GM21825 (cell line): ENCODE data around the gene RIMBP2.

Source experiments
- ATAC-seq: cut with Tn5 transposase; IDR thresholded peaks from one replicate; pipeline ENCODE4 v1.9.1; 2021; ENCODE audit warnings: mild to moderate bottlenecking, moderate library complexity; ENCODE audit not compliant: unreplicated experiment

The RIMBP2 gene

DNA sequence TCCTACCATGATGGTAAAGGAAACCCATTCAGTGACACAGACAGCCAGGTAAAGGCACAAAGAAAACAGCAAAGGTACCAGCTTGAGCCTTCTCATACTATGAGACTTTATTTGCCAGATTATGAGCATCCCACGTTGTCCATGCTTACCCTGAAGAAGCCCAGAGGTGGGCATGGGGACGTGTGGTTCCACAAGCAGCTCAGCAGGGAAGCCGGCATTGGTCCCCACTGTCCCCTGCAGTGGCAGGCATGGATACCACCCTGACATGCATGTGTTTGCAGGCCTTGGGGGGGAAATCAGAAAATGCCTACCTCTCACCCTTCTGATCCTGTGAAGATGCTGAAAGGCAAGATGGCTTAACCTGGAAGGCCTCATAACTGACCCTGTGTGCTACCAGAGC, 195.3 kb downstream of the RIMBP2 start:
- no peak for ATAC-seq

DNA sequence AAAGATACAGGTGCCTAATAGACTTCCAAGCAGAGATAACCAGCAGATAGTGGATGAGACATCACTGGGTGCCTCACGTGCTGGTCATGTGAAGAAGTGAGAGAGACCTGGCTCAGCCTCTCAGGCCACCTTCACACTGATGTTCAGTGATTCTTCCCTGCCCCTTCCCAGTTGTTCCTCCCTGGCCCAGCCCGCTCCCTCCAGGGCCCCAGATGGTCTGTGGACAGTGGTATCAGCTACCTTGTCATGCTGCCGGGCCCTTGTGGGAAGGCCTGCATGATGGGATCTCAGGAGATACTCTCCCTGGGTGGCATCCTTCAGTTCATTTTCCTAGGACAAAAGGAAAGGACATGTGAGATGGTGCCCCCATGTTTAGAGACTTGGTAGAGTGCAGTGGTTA, 198.5 kb downstream of the RIMBP2 start:
- no peak for ATAC-seq

DNA sequence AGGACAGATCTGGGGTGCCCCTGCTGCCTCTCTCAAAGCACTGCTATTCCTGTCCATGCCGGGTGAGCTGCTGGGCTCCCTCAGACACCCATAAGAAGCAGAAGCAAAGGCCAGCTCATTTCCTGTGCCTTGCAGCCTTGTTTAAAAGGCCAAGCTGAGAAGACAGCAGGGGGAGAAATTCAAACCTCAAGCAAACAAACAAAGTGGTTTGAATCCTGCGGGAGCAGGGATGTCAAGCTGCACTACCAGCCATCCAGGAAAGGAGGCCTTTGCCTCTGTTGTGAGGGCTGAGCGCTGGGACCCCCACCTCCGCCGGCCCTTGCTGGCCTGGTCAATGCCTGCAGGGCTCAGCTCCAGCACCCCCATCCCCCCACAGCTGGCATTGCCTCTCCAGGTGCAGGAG, 201.9 kb downstream of the RIMBP2 start:
- no peak for ATAC-seq

DNA sequence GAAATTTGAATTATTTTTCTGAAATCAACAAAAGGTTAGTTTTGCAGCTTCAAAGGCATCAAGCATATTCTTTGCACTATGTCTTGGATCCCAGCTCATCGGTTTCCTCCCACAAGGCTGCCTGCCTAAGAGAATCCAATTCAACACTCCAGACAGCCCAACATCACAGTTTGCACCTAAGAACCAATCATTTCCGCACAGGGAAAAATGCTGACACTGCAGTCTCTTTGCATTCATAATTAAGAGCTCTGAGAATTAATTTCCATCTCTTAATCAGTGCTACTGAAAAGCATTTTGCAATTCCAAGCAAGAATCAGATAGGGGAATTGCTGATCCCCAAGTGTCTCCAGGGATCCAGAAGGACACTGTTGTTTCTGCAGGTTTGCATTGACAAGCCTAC, 202.5 kb downstream of the RIMBP2 start:
- no peak for ATAC-seq

DNA sequence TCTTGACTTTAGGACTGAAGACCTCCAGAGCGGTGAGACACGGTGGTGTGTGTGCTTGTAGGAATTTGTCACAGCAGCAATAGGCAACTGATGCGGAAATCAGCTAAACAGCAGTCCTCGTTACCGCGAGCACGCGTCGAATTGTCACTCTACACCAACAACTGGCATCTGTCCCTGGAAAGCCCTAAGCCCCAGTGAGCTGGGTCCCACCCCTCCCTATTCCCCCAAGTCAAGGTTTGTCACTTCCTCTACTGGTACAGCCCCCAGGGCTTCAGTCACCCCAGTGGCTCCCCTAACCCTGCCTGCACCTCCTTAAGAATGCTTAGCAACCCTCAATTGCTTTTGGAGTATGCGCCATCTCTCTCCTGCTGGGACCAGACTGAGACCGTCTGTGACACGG, 204.8 kb downstream of the RIMBP2 start:
- ATAC-seq = no peak

DNA sequence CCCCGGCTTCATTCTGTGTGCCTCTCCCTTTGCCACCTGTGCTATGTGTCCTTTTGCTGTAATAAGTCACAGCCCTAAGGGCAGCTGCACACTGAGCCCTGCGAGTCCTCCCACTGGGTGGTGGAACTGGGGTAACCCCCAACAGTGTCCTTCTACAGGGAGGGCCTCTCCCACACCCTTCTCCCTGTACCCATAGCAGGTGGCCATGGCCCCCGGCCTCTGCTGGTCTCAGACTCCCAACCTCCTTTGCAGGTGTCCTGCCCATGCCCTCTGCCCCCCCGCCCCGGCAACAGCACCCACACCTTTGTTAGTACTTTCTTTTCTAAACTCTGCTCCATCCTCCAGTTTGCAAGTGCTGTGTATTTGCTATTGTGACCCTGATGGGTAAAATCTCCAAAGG, 206.6 kb downstream of the RIMBP2 start:
- ATAC-seq = no peak

DNA sequence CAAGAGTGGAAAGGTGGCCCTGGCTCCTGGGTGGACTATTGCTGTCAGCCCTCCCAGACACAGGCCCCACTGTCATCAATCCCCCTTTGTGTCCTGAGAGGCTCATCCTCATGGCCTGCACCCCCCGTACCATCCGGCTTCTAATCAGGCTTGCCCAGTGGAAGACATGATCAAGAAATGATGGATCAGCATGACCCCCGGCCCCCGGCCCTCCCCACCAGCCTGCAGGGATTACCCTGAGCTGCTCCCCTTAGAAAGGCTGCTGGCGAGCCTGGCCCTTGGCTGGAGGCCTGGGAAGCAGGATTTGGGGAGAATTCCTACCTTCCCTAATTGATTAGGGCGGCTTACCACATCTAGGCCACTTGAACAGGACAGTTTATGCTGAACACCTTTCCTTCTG, 207.3 kb downstream of the RIMBP2 start:
- no peak for ATAC-seq

DNA sequence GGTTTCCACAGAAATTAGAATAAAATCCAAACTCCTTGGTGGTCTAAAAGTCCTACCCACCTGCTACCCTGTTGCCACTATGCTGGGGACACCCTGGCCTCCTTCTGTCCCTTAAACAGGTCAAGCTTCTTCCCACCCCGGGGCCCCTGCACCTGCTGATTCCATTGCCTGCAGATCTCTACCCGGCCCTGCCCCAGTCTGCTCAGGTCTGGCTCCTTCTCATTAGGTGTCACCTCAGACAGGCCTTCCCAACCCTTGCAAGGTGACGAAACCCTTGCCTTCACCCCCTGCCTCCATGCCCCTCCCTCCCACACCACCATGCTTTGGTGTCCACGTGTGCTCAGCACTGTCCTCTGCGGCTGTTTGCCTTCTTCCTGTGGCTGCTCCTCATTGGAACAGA, 207.8 kb downstream of the RIMBP2 start:
- no peak for ATAC-seq

DNA sequence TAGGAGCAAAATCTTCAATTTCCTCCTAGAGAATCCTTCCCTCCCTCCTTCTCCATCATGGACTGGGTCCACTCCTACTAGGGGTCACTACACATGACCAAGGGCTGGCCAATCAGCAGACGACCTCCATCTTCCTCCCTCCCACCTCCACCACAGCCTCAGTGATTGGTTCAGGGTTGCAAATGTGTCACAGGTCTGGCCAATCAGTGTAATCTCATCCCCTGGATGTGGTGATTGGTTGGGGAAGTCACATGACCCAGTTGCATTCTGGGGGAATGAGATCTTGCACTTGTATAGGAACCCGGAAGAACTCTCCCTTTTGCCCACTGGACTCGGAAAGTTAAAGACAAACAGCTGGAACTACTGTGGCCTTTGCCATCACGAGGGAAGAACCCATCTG, 209.3 kb downstream of the RIMBP2 start:
- no peak for ATAC-seq

DNA sequence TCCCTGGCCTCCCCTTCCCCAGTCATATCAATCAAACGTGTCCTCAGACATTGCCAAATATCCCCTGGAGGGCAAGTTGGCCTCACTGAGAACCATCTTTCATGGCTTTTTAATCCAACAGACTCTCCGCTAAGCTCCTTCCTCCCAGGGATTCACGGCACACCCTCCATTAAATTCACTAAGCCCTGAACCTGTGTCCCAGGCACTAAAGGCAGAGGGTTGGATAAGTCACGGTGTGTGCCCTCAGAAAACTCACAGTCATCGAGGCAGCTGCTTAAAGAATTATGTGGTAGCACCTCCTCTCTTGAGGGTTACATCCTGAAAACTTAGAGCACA, 211.3 kb downstream of the RIMBP2 start:
- ATAC-seq = no peak

DNA sequence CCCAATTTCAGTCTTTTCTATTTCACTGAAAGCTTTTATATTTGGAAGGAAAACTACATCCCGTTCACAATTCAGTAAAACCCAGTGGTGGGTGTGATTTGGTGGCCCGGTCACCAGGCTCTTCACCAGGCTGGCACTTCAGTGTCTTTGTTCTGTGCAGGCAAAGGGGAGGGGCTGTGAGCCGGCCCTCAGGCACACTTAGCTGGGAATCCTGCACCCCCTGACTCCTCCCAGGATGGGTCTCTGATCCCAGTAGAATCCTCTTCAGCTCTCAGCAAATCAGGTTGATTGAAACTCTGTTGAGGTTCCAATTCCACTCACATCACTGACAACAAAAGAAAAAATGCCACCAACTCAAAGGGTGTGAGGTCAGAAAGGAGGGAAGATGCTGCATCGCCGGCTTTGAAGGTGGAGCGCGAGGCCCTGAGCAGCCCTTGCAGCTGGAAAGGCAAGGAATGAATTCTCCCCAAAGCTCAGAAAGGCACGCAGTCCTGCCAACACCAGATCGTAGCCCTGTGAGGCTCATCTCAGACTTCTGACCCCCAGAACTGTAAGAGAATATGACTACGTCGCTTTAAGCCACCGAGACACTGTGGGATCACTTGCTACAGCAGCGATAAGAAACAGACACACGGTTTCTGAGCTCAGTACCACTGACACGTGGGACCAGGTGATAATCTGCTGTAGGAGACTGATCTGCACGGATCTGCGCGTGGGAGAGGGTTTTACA, 211.8 kb downstream of the RIMBP2 start:
- ATAC-seq = no peak

DNA sequence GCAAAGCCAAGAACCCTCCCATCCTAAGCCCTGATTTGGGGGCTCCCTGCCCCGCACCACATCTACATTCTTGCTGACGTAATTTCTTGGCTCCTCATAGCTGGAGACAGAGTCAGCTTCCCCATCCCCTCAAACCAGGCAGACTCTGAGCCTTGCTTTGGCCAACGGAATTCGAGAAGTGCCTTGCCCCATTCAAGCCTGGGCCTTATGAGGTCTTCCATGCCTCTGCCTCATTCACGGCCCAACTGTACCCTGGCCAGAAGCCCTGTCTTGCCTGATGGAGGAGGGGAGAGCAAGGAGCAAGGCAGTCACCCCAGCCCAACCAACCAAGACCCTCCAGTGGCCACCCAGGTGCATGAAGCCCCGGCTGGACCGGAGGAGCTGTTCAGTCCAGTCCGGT, 214.3 kb downstream of the RIMBP2 start:
- no peak for ATAC-seq

DNA sequence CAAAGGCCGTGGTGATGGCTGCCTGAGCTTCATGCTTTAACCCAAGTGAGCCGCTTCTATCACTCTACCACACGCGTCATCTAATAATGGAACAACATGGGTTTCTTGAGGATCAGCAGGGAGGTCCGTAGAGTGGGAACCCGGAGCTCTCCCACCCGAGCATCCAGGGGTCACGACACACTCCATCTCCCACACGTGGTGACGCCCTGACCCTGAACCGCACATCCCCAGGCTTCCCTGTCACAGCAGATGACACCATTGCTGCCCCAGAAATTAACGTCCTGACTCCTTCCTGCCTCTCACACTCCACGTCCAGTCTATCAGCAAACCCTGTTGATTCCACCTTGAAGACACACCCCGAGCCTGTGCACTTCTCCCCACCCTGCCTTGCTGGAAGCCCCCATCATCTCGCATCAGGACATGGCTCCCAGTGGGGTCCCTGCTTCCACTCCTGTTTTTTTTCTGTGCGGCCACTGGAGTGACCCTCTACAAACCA, 215.2 kb downstream of the RIMBP2 start:
- no peak for ATAC-seq

DNA sequence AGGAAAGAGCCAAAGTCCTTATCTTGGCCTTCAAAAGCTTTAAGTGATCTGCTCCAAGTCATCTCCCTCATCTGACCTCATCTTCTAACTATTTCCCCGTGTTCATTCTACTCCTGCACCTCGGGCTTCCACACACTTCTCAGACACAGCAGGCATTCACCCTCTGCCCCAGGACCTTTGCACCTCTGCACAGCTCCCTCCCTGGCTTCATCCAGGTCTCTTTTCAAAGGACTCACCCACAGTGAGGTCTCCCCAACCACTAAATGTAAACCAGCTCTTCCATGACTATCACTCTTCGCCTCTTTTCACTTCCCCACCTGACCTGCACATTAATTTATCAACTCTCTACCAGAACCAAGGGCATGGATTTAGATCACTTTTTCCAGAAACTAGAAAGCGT, 216.6 kb downstream of the RIMBP2 start:
- ATAC-seq = no peak

DNA sequence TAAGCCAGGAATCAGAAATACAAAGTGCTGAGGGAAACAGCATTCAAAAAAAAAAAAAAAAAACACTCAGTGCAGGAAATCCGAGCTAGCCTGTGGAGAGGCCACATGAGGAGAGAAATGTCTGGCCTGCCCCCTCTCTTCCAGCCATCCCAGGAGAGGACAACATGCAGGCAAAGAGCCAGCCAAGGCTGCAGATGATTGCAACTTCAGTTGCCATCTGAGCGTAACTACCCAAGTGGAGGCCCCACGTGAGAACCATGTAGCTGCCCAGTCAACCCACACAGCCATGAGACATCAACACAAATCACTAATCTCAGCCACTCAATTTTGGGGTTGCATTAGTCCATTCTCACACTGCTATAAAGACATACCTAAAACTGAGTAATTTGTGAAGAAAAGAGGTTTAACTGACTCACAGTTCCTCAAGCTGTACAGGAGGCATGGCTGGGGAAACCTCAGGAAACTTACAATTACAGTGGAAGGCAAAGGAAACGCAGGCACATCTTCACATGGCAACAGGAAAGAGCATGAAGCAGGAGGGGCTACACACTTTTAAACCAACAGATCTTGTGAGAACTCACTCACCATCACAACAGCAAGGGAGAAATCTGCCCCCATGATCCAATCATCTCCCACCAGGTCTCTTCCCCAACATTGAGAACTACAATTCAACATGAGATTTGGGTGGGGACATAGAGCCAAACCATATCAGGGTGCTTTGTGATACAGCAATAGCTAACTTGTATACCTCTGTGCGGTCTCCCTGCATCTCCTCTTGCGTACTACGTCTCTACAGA, 217.3 kb downstream of the RIMBP2 start:
- no peak for ATAC-seq

DNA sequence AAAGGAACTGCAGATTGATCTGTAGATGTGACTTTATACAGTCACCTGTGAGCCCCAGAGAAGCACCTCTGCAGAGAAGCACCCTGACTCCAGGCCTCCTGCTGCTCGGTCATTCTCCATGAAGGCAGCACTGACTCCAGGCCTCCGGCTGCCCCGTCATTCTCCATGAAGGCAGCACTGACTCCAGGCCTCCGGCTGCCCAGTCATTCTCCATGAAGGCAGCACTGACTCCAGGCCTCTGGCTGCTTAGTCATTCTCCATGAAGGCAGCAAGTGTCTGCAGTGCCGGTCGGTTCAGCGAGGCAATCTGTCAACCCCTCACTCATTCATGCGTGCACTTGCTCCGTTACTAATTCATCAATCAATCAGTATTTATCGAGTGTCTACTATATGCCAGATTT, 218.1 kb downstream of the RIMBP2 start:
- ATAC-seq = no peak

DNA sequence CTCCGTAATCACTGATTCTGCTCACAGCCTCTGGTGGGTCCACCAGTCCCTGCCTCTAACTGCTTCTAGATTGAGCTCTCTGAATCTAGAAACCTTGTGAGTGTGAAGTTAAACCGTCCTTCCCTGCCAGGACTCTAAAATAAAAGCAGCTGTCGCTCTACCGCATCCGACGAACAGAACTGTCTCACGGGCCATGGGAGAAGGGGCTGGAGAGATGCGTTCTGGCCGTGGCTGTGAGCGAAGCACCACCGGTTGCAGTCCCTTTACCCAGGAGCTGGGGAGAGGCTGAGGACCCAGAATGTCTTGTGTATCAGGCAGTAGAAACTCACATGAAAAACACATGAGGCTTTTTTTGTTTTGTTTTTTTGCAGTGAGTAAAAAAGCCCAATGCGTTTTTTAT, 218.8 kb downstream of the RIMBP2 start:
- no peak for ATAC-seq

DNA sequence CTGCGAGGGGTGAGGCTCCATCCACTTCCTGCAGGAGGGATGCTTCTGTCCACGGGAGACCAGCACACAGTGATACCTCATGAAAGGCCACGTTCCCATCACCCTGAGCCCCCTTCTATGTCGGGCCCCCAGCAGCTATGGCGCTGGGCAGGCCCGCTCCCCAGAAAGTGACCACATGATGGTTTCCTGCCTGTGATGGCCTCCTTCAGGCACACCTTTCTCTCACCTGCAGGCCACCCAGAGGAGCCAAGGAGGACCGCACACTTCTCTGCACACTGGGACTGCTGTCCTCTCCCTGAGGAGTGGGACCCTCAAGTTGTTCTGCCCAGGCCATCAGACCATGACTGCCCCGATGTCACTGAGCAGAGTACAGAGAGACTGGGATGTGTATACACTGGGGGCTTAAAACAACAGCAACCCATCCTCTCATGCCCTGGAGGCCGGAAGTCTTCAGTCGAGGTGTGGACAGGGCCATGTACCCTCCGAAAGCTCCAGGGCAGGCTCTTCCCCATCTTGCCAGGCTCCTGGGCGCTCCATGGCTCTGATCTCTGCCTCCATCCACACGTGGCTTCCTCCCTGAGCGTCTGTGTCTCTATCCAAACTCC, 219.5 kb downstream of the RIMBP2 start:
- no peak for ATAC-seq

DNA sequence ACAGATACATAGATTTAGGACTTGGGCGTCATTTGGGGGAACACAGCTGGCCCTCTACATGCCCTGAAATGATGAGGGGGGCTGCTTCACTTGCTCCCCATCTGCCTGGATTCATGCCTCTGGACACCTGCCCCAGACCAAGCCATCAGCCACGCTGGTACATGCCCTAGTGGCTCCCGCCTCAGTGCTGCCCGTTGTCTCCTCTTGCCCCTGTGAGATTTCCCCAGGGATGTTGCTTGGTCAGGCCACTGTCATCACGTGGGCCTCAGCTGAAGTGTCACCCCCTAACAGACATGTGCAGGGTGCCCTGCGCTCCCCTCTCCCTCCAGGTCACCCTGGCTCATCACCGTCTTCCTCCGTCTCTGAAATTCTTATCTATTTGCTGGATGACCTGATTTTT, 220.9 kb downstream of the RIMBP2 start:
- no peak for ATAC-seq

DNA sequence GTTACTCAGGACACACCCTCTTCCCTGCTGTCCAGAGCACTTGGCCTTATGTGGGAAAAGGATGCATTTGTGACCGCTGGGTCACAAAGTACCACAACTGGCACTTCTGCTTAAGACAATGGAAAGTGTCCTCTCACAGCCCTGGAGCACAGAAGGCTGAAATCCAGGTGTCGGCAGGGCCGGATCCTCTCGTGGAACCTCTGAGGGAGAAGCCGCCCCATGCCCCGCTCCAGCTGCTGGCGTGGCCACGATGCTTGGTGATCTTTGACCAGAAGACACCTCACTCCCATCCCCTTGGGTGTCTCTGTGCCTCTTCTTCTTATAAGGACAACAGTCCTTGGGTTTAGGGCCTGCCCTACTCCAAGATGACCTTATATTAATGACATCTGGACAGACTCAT, 221.4 kb downstream of the RIMBP2 start:
- no peak for ATAC-seq

DNA sequence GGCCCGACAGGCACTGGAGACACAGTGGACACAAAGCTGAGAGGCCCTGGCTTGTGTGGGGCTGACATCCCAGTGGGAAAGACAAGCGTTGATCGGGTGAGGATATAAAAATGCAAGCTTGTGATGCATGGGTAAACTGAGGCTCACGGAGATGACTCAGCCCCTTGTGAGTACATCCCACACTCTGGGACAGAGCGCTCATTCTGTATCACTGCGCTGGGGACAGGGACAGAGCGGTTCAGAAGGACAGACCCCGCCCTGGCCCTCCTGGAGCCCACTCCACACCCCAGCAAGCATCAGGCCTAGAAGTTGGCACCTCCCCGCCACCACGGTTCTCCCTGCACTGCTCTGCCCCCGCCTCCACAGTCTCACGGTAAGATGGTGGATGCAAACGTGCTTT, 222.1 kb downstream of the RIMBP2 start:
- ATAC-seq = no peak
